ENCODE results near the gene EIF2B4.

DNA sequence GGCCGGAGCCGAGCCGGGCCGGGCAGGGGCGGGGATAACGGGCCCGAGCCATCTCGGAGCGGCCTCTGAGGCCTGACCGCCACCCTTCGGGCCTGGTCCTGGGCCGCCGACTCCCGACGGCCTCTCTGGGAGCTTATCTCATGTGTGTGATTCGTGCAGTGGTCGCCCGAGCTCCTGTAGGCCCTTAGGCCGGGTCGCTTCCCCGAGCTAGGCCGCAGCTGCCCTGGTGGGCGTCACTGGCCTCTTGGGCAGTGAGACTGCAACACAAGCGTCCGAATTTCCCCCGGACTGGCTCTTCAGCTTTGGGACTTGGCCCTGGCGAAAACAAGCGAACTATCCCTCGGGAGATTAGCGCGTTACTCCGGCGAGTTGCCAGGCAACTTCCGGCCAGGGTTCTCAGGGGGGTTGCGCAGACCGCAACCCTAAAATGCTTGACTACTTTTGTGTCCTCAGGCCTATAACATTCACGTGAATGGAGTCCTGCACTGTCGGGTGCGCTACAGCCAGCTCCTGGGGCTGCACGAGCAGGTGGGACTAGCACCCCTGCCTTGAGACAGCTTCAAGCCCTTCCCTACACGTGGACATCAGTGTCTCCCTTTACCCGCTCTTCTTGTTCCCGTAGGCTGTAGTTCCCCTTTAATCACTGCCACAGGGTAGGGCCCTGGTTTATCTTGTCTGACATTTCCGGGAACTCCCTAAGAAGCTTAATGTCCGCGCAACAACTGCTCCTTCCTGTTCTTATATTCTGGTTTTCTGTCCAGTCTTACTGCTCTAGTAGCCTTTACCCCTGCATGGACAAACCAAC lies 880 bp upstream of the EIF2B4 start:
- TF ChIP-seq, protein P1, sequence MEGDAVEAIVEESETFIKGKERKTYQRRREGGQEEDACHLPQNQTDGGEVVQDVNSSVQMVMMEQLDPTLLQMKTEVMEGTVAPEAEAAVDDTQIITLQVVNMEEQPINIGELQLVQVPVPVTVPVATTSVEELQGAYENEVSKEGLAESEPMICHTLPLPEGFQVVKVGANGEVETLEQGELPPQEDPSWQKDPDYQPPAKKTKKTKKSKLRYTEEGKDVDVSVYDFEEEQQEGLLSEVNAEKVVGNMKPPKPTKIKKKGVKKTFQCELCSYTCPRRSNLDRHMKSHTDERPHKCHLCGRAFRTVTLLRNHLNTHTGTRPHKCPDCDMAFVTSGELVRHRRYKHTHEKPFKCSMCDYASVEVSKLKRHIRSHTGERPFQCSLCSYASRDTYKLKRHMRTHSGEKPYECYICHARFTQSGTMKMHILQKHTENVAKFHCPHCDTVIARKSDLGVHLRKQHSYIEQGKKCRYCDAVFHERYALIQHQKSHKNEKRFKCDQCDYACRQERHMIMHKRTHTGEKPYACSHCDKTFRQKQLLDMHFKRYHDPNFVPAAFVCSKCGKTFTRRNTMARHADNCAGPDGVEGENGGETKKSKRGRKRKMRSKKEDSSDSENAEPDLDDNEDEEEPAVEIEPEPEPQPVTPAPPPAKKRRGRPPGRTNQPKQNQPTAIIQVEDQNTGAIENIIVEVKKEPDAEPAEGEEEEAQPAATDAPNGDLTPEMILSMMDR (IDR thresholded peaks at IDR 0.05; ENCODE audit: low read depth, low read length), result no peak
- TF ChIP-seq EZH2phosphoT487 (IDR thresholded peaks at IDR 0.05; ENCODE audit: low read depth), result no peak
